Liver (tissue), 3 donors: ENCODE results near the gene TMEM217.

Experiments
- CTCF ChIP-seq: fragments of 150-350 bp; IDR thresholded peaks from 2 replicates; pipeline ENCODE4 v1.5.1; 2017; ENCODE audit warnings: improper control_type of control experiment, low read depth, low read length; ENCODE audit not compliant: missing input control
- GABPA ChIP-seq, 2 donors: IDR thresholded peaks in 1 of 2; conservative IDR thresholded peaks in 1 of 2; 2 replicates each; pipeline ENCODE4 v1.6.1; 2016; ENCODE audit warnings: antibody characterized with exemption in 2 of 2, mild to moderate bottlenecking in 1 of 2, moderate library complexity in 1 of 2
- MAX ChIP-seq: IDR thresholded peaks from 2 replicates; pipeline ENCODE4 v1.6.1; 2016; ENCODE audit warnings: antibody characterized with exemption
- REST ChIP-seq: IDR thresholded peaks from 2 replicates; pipeline ENCODE4 v1.6.1; 2016; ENCODE audit warnings: antibody characterized with exemption, mild to moderate bottlenecking
- ZBTB33 ChIP-seq: IDR thresholded peaks from 2 replicates; pipeline ENCODE4 v1.6.1; 2016; ENCODE audit warnings: antibody characterized with exemption
- donor health status: healthy.
- donor health status: healthy.

GRCh38 chr6:37202788-37203491, 55.0 kb downstream of the TMEM217 start:
- no peak for TF ChIP-seq CTCF
- TF ChIP-seq GABPA (IDR thresholded peaks at IDR 0.05 in 1 of 2, conservative IDR thresholded peaks at IDR 0.05 in 1 of 2) = no peak
- no peak for TF ChIP-seq ZBTB33
- TF ChIP-seq REST = no peak
- TF ChIP-seq MAX = no peak
